ACHN (cell line): ENCODE data around the gene MGRN1.

Source experiments
- DNase-seq: peaks from one replicate; pipeline ENCODE4 v3.0.0-alpha.2; 2015
- in situ Hi-C: cut with HindIII; loops from 2 replicates; pipeline ENCODE4 v1.10.0; 2017; ENCODE audit warnings: low sequenced_read_pairs, low pct_ligation_motif_present, low pct_unique_long_range_greater_than_20kb

MGRN1 gene

GRCh38 chr16:4663777-4664465 is 39.3 kb downstream of the MGRN1 start:
- DNase-seq, result no peak
- in situ Hi-C loops, result no loop called here

DNA sequence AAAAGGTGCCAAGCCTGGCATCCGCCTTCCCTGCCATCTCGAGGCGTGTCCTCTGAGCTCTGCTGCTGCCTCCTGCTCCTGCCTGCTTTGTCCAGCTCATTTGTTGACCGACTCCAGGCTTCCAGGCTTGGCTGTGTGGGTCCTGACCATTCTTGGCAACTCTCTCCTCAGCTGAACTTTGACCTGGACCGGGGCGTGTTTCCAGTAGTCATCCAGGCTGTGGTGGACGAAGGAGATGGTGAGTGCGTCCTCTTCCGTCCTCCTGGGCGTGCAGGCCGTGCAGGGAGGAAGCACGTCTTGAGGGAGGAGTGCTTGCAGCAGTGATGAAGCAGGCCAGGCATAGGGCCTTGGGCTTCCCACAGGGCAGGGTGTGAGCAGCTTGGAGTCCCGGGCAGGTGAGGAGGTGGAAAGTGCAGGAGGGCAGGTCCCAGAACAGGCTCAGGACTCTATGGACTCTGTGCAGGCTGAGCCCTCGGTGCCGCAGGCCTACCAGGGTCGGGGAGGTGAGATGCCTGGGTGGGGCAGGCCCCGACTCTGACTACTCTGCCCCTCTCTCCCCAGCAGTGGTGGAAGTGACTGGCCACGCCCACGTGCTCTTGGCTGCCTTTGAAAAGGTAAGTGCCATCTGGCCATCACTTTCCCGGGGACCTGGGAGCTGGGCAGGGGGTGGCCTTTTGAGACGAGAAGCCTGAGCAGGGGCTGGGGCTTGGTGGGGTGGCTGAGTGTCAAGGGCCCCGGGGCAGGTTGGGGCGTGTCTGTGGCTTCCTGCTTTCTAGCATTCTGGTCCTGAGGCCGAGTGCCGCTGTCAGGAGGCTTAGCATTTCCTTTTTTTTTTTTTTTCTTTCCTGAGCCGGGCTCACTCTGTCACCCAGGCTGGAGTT is 40.2 kb downstream of the MGRN1 start:
- in situ Hi-C loops, result no loop called here
- DNase-seq, result no peak

DNA sequence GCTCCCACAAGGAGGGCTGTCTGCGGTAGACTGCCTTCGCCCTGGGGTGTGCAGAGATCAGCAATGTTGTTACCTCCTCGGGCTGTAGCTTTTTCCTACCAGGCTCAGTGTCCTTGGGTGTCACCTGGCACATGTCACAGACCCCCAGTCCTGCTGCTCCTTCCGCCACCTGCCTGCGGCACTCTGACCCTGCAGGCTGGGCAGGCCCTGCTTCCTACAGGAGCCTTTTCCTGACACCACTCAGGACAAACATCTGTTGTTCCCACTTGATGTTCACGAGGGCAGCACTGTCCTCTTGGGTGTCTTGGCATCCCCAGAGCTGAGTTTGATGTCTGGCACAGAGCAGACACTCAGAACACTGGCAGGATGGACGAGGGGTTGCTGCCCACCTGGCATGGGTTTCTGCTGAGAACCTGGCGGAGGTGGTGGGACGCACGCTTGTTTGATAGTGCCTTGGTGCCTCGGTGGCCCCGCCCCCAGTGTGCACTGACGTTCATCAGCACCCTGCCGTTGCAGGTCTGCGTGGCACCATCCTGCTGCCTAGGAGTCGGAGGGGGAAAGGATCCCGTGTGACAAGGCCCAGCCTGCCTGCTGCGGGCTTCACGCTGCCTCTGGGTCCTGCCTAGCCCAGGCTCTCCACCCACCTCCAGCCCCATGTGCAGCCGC is 42.0 kb downstream of the MGRN1 start:
- in situ Hi-C loops, result no loop called here
- DNase-seq, result no peak

DNA sequence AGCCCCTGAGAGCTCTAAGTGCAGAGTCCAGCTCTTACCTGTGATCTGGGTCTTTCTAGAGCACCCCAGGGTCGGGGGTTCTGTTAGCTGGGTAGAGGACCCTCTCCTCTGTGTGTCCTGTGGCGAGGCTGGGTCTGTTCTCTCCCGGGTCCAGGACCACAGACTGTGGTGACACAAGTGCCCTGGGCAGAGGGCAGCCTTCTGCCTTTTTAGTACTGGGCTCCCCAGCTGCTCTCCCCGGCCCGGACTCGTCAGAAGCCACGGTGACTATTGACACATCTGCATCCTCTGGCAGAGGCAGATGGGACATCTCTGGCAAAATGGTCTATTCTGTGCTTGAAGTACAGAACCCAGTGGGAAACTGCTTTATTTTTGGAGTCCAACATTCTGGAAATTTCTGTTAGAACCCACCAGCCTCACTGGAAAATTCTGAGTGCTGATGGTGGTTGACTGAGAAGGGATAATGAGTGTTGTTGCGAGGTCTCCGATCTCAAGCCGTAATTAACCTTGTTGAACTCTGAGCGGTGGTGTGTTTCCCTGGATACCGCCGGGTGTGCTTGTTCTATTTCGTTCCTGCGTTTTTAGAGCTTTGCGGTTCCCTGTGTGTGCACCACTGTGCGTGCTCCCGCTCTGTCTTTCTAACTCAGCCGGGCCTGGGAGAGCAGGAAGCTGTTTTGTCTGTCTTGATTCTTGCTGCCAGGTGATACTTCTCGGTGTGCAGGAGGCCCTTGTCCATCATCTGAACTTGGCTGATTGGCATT is 42.8 kb downstream of the MGRN1 start:
- in situ Hi-C loops, result no loop called here
- DNase-seq, result no peak

- no peak for DNase-seq
- in situ Hi-C loops, result no loop called here
Measured at GRCh38 chr16:4668313-4668960, 43.8 kb downstream of the MGRN1 start.

- no peak for DNase-seq
- in situ Hi-C loops, result no loop called here
Measured at GRCh38 chr16:4673387-4674046, 48.9 kb downstream of the MGRN1 start.

GRCh38 chr16:4674926-4675530 is 50.4 kb downstream of the MGRN1 start:
- DNase-seq, result no peak
- in situ Hi-C loops, result no loop called here

DNA sequence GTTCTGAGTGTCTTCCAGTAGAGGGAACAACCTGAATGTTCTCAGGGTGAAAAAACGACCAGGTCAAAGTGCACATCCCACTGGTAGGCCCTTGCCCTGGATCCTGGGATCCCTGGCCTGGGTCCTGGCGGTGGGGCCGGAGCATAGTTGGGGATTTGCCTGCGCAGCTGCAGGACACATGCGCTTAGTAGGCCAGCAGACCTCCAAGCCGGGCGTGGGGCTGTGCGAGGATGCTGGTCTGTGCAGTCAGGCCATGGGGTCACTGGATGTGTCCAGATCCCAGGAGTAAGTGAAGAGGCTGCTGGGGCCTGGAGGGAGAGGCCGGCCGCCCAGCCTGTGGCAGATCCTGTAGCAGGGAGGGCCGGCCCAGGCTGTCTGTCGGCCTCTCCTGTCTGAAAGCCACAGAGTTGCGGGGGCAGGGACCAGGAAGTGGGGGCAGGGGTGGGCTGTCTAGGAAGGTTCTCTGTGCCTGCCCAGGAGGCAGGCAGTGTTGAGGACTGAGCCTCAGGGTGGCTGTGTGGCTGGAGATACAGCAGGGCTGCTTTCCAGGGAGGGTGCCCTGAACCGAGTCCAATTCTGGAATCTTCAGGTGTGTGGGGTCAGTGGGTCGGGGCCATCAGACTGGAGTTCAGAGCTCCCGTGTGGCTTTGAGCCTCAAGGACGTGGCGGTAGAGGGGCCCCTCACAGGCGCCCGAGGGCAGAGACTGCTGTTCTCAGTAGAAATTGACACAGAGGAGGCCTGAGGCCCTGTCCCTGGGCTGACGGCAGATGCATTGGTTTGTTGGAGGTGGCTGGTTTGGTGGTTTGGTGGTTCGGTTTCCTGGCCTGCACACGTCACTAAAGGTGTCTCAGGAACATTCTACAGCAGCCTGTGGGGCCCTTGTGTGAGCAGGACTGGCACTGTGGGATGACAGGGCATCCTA is 51.5 kb downstream of the MGRN1 start:
- in situ Hi-C loops, result no loop called here
- no peak for DNase-seq

- in situ Hi-C loops, result no loop called here
- DNase-seq, result no peak
Measured at GRCh38 chr16:4676831-4677230, 52.2 kb downstream of the MGRN1 start.

DNA sequence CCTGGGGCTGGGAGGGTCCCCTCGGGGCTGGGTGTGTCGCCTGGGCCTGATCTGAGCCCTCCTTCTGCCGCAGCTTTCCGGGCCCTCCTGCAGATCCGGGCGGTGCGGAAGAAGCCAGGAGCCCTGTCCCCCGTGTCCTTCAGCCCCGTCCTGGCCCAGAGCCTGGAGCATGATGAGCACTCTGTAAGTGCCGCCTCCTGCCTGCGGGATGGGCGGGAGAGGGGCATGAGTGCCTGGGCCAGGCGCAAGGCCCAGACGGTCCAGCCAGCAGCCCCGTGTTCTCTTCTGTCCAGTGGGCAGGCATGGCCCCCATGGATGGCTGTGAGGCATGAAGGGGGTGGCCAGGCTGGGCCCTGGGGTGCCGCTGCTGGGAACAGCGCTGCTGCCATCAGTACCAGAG is 52.8 kb downstream of the MGRN1 start:
- no peak for DNase-seq
- in situ Hi-C loops, result no loop called here

DNA sequence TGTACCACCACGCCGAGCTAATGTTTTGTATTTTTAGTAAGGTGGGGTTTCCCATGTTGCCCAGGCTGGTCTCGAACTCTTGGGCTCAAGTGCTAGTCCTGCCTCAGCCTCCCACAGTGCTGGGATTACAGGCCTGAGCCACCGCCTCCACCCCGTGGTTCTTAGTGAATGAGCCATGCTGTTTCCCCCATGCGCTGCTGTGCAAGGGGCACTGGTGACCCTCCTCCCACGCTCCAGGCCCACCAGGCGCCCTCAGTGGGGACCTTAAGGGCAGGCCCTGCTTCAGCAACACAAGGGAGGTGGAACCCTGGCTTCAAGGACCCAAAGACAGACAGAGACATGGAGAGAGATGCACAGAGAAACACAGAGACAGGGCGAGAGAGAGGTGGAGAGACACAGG is 53.4 kb downstream of the MGRN1 start:
- no peak for DNase-seq
- in situ Hi-C loops, result no loop called here

- no peak for DNase-seq
- in situ Hi-C loops, result no loop called here
Measured at GRCh38 chr16:4678596-4678995, 54.0 kb downstream of the MGRN1 start.

GRCh38 chr16:4679156-4679849 is 54.7 kb downstream of the MGRN1 start:
- in situ Hi-C loops, result no loop called here
- no peak for DNase-seq

DNA sequence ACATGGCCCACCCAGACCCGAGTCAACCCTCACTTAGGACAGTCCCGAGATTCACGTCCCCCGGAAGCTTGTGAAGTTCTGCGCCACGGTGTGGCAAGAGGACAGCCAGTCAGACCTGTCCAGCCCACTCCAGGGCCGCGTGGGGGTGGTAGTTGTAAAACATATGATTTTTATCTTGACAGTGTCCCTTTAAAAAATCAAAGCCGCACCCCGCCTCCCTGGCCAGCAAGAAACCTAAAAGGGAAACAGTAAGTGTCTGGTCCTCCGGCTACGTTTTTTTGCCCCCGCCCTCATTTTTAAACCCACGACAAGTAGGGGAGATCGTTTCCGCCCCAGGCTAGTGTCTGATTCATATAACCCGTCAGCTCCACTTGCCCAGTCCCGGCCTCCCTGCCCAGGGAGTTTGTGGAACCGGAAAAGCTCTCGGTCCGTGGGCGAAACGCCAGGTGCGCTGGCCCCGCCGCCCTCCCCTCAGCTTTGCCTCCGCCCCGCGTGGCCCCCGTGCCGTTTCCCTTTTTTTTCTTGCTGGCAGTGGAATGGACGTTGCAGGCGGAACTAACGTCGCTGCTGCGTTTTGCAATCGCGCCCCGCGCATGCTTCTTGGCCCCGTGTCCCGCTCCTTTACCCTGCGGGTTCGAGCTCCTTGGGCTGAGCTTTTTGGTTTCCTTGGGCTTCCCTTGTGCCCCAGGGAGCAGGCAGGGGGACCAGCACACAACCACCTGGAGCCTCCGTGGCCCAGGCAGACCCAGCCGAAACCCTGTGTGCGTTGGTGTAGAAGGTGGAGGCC is 55.4 kb downstream of the MGRN1 start:
- DNase-seq, result no peak

GRCh38 chr16:4680673-4681470 is 56.2 kb downstream of the MGRN1 start:
- no peak for DNase-seq
- in situ Hi-C loops, result no loop called here

More for the DNA sequence above, 55.4 kb downstream of the MGRN1 start:
- in situ Hi-C loops, result no loop called here
